HG03575 (cell line): ENCODE measurements around the gene GALNT17.

Source experiments
- ATAC-seq: cut with Tn5 transposase; IDR thresholded peaks from one replicate; pipeline ENCODE4 v1.9.1; 2021; ENCODE audit not compliant: unreplicated experiment, insufficient number of reproducible peaks, low FRiP score; ENCODE audit errors: extremely low read depth

Gene GALNT17

GRCh38 chr7:71411475-71411874 lies 279.5 kb downstream of the GALNT17 start:
- ATAC-seq = no peak

DNA sequence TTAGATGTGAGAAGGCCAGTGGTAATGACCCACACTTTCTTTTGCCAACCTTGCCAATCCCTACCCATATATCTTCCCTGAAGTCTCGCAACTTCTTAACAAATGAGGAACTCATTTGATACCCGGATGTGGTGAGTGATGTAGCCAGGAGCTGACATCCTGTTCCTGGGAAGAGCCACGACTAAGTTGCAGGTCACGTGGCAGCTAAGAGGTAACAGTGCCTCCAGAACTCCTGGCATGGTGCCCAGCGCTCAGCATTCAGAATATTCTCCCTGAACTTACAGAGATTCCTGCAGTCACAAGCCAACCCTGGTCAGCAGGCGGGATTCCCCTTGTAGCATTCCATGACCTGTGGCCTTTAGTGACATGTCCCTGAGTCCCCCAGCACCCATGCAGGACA lies 282.5 kb downstream of the GALNT17 start:
- no peak for ATAC-seq

- ATAC-seq = no peak
Measured at GRCh38 chr7:71419546-71420337, 287.8 kb downstream of the GALNT17 start.

DNA sequence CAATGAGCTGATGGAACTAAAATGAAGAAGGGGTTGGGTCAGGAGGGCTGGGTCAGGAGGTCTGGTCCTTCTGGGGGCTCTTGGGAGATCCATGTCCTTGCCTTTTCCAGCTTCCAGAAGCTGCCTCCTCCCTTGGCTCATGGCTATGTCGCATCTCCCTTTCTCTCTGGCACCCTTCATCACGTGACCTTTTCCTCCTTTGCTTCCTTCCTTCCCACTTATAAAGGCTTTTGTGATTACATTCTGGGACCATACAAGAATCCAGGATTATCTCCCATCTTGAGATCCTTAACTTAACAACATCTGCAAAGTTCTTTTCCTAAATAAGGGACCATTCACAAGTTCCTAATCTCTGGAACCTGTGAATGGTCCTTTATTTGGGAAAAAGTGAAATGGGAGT lies 290.2 kb downstream of the GALNT17 start:
- no peak for ATAC-seq

GRCh38 chr7:71424166-71425035 lies 292.5 kb downstream of the GALNT17 start:
- ATAC-seq = no peak

DNA sequence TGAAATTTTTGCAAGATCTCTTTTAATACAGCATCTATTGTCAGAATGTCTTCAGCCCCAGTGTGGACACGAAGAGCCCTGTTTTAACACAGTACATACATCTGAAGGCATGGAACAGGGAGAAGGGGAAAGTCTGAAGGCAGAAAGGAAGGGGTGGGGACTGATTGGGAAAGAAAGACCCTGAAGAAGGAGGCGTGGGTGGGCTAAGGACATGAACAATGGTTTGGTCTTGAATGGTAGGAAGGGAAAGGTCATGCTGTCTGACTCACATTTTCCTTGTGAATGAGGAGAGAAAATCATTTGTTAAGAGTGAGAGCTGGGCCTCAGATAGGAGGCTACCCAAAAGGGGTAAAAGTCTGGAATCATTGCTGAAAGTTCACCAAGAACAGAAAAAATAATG lies 297.1 kb downstream of the GALNT17 start:
- no peak for ATAC-seq

DNA sequence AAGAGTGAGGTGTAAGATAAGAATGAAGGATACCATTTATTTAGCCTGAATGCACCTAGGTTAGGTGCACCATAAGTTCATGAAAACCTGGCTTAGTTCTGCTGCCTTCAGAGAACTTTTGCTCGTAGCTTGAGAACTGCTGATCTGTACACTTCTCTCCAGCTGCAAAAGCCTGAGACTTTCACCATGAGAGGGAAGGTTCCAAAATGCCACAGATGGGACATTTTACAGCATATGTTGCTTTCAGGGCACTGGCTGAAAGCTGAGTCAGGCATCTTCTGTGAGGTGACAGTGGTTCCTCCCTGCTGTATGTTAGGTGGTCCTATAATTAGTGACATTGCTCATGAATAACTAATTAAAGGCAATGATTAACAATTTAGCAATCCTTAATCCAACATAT lies 298.3 kb downstream of the GALNT17 start:
- no peak for ATAC-seq

DNA sequence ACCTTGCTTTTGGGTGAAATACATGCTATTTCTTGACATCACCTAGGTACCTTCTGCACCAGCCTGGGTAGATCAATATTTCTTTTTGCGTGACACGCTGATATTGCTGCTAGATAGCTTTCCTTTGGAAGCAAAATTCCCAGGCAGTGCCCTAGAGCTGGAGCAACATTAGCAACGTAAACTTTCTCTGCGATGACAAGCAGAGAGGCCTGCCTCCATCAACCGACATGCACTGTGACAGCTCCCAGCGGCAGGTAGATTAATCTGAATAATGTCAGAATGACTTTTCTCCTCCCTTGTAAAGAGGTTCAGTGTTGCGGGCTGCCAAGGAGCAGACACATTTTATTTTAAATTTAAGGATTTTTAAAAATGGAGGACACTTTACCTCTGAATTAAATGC lies 307.4 kb downstream of the GALNT17 start:
- ATAC-seq = no peak

- no peak for ATAC-seq
Measured at GRCh38 chr7:71442492-71443190, 310.7 kb downstream of the GALNT17 start.

DNA sequence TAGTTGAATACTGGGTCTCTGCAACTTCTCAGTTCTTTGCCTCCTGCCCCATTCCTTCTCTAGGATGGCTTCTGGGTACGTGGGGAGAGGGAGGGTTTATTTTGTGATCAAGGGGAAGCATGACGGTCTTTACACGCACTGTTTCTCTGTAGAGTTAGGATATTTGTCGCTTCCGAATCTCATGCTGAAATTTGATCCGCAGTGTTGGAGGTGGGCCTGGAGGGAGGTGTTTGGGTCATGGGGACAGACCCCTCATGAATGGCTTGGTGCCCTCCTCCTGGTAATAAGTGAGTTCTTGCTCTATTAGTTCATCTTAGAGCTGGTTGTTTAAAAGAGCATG lies 311.2 kb downstream of the GALNT17 start:
- no peak for ATAC-seq

DNA sequence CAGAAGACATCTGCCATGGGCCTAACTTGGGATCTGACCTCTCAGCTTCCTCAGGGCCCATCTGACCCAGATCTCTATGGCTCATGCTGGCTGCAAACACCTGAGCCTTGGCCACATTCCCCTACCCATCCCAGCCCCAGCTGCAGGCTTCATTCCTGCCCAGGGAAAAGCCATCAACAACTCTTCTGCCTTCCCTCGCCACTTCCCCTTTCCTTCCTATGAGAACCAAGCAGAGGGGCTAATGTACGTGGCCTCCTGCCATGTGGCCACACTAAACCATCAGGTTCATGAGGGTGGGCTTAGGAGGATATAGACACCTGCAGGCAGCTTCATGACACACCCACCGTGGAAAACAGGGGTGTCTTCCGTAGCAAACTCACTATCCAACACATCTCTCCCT lies 312.2 kb downstream of the GALNT17 start:
- no peak for ATAC-seq

DNA sequence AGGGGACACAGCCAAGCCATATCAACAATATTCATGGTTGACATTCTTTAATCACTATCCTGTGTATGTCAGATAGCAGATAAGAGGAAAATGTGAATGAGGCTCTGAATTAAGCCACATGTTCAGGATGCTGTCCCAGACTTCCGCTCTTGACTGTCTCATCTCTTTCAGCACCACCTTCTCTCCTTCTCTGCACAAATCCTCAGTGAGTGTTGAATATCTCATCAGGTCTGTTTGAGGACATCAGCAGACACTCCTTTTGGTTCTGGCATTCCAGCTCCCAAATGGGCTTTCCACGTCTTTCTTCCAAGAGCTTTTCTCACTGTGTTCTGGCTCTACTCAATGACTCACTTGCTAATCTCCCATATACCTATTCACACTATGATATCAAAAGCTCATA lies 321.7 kb downstream of the GALNT17 start:
- no peak for ATAC-seq

GRCh38 chr7:71454981-71455380 lies 323.0 kb downstream of the GALNT17 start:
- no peak for ATAC-seq

GRCh38 chr7:71457021-71457420 lies 325.1 kb downstream of the GALNT17 start:
- no peak for ATAC-seq

DNA sequence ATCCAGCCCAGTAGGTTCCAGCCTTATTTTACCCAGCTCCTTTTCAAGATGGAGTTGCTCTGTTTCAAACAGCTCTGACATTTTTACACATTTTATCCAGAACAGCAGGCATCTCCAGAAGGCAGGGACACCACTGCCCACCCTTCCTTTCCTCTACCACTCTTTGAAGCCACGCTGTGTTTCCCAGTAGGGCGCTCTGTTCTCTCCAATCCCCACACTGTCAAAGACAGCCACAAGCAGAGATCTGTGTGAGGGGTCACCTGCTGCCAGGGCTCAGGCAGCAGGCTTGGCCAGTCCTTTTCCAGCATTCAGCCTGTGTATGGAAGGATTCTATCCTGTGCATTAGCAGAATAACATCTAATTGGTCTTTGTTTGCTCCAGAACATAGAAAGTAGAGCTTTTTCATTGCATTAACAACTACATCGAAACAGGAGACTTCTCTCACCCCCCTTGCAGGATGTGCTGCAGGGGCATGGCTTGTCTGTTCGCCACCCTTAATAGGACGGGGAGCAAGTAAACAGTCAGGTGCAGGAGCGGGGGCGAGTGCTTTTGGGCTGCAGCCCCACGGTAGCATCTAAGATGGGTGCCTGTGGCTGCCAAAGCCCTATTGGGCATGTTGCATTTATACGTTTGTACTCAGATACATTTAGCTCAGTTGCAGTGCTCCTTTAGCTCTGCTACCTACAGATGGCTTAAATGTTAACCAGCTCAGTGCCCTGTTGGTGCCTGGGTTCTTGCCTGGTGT lies 326.1 kb downstream of the GALNT17 start:
- ATAC-seq = no peak

DNA sequence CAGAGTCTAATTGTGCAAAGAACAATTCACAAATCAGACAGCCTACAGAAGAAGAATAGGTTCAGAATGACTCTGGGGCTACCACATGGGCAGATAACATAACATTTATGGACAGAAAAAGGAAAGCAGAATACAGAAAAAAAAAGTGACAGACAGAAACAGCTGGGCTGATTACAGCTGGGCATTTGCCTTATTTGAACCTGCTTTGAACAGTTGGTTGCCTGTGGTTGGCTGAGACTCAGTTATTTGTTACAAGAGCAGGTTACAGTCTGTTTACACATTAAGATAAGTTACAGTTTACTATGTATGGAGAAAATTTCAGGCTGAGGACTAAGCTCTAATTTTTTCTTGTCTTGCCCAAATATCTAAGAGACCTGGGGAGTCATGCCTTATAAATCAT lies 327.2 kb downstream of the GALNT17 start:
- ATAC-seq = no peak

GRCh38 chr7:71461572-71461971 lies 329.6 kb downstream of the GALNT17 start:
- ATAC-seq = no peak

DNA sequence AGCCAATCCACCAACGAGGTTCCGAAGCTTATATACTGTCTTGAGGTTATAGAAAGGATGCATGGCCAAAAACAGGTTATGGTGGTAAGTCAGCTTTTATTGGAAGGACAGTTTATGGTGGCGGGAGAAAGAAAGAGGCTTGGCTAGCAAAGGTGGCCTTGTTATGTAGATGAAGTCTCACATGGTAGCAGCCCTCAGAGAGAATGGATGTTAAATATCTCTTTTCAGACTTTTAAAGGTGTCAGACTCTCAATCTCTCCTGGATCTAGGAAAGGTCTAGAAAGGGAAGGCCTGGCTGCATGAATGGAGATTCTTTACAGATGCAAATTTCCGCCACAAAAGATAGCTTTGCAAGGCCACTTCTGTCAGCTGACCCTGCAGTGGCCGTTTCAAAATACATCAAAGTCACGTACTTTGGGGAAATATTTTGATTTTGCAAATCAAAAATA lies 333.8 kb downstream of the GALNT17 start:
- ATAC-seq = no peak
